Measurements from ENCODE around the gene SURF1.
A peak's percentile ranks its signal among the peaks of the same experiment; 100 is the strongest.
"Not testable (repeated sequence)": the region's sequence is repeated elsewhere in the genome, so short reads cannot be mapped to it uniquely, and the experiment has no call there.

The SURF1 gene, protein sequence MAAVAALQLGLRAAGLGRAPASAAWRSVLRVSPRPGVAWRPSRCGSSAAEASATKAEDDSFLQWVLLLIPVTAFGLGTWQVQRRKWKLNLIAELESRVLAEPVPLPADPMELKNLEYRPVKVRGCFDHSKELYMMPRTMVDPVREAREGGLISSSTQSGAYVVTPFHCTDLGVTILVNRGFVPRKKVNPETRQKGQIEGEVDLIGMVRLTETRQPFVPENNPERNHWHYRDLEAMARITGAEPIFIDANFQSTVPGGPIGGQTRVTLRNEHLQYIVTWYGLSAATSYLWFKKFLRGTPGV

DNA sequence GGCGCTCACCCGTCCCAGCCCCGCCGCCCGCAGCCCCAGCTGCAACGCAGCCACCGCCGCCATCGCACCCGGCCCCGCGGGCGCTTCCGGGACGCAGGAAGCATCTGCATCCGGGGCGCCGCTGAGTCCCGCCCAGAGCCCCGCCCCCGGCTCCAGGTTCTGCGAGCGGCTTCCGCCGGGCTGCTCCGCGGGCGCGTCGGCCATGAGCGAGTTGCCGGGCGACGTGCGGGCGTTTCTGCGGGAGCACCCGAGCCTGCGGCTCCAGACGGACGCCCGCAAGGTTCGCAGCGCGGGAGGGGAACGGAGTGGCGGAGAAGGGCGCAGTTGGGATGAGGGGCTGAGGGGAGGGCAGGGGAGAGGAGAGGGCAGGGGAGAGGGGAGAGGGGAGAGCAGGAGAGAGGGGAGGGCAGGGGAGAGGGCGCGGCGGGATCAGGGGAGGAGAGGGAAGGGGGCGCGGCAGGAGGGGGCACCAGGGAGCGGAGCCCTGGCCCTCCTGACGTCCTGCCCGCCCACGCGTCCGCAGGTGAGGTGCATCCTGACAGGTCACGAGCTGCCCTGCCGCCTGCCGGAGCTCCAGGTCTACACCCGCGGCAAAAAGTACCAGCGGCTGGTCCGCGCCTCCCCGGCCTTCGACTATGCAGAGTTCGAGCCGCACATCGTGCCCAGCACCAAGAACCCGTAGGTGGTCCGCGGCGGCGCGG, at the start of gene SURF1, which contains the start of gene SURF2:
Gene SURF1, minus strand, starts transcription at position 97 of the 701 bp plus-strand sequence. Its CDS starts 34 bp downstream, at position 63.
Gene SURF2, plus strand, starts transcription at position 160 of the 701 bp plus-strand sequence. Its CDS starts 43 bp downstream, at position 203.
- peak; percentile 57 to 76 for DNase-seq

DNA sequence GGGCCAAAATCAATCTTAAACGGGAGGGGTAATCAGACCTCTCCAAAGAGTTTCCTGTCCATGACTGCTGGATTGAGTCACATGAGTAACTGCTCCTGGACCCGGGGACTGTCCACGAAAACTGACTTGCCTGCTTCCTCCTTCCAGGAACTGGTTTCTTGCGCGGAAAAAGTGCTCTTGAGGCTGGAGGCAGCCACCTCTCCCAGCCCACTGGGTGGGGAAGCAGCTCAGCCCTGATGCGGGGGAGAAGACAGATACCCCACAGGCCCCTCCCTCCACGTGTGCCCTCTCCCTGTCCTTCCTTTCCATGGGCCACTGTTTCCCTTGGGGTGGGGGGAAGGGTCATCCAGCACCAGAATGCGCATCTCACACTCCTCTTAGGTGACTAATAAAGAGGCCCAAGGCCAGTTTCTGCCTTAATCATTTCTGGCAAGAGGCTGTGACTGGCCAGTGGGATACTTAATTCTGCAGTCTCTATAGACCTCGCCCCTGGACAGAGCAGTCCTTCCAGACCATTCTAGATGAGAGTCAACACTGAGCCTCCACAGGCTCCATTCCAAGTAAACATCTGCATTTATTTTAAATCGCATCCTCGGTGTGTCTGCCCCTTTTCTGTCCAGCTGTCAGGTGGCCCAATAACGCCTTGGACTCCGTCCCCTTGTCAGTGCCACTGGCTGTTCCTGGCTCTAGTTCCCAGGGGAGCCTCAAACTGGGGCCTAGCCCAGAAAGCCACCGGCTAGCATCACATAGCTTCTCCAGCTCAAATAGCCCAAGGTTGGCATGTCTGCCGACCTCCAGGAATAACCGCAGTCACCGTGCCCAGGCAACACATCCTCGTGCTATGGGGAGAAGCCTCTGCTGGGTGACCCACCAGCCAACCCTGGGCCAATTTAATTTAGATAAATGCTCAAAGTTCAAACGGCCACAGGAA, 49.5 kb upstream of the SURF1 start:
- no peak for DNase-seq

DNA sequence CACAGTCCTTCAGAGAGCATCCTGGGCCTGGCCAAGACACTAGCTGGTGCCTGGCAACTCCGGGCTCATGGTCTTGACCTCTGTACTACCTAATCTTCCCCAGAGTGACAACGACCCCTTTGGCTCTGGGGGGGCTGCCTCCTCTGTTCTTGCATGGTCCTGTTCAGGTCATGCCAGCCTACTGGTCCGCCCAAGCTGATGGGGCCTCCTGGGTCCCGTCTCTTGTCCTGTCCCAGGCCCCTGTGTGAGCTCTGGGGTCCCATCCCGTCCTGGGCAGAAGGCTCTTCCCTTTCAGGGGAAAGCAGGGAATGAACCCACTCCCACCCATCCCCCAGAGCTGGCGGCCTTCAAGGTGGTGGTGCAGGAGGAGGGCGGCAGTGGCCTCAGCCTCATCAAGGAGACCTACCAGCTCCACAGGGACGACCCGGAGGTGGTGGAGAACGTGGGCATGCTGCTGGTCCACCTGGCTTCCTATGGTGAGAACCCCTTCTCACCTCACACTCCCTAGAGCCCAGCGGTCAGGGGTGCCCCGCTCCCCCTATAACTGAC, 48.2 kb upstream of the SURF1 start:
- DNase-seq: no peak

DNA sequence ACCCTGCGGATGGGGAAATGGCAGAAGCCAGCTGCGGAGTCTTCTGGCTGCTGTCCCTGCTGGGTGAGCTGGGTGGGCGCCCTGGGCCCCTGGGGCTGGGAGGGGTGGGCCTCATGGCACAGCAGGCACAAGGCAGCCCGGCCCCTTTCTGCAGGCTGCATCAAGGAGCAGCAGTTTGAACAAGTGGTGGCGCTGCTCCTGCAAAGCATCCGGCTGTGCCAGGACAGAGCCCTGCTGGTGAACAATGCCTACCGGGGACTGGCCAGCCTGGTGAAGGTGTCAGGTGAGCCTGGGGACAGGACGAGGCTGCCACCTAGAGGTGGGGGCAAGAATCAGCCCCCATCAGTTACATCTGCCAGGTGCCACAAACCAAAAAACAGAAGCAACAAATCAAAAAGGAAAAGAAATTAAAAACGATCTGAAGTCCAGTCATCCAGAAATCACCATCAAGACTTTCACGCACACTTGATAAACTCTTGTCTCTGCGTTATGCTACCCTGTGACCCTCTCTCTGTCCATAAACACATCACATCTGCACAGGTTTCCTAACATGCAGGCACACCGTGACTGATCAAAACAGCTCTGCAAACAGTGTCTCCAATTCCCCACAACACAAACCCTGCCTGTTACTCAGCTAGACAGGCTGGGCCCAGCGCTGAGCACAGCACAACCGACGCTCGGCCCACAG, 47.6 kb upstream of the SURF1 start:
- DNase-seq: no peak

DNA sequence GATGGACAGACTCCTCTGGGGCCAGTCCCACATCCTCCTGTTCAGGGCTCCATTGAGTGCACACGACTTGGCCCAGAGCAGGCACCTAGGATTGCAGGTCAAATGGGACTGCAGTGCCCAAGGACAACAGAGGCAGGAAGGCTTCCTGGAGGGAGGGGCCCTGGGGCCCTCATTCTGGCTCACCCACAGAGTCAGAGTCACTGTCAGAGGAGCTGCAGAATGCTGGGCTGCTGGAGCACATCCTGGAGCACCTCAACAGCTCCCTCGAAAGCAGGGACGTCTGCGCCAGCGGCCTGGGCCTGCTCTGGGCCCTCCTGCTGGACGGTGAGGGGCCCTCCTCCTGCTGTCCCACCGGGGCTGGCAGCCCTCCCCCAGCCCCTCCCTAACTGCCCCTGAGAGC, 46.4 kb upstream of the SURF1 start:
- no peak for DNase-seq

DNA sequence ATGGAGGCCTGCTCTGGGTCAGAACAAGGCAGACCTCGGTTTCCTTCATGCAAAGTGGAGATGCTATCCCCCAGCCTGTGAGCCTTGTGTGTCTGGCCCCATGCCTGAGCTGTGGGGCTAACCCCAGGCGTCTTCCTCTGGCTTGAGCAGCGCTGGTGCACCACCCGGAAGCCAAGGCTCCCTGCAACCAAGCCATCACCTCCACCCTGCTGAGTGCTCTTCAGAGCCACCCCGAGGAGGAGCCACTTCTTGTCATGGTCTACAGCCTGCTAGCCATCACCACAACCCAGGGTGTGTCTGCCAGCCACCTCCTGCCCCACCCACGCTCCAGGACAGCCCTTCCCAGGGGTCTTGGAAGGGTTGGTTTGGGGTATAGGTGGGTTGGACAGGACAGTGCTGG, 45.3 kb upstream of the SURF1 start:
- DNase-seq: no peak

DNA sequence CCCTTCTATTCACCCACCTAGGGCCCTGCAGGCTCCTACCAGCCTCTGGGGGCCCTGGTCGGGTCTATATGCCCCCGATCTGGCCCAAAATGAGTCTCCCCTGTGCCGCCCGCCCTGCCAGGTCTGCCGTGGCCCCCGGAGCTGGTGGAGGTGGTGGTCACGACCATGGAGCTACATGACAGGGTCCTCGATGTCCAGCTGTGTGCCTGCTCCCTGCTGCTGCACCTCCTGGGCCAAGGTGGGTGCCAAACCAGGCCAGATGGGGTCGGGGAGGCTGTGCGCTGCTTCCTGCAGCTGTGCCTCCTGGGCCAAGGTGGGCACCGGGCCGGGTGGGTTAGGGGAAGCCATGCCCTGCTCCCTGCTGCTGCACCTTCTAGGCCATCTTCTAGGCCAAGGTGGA, 44.0 kb upstream of the SURF1 start:
- DNase-seq: no peak

DNA sequence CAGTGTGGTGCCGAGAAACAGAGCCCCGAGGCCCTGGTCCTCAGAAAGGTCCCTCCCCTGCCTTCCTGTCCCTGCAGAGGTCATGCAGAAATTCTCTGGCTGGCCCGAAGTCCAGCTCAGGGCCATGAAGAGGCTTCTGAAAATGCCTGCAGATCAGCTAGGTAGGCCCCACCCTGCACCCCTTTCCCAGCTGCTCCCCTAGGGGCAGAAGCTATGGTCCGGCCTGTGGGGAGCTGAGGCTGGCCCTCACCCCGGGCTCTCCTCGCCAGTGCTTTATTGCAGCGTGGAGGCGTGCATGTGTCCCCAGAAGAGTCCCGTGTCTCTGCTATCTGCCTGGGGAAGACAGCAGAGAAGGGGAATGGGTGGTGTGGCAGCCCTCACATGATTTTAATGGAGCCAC, 41.6 kb upstream of the SURF1 start:
- DNase-seq: no peak

DNA sequence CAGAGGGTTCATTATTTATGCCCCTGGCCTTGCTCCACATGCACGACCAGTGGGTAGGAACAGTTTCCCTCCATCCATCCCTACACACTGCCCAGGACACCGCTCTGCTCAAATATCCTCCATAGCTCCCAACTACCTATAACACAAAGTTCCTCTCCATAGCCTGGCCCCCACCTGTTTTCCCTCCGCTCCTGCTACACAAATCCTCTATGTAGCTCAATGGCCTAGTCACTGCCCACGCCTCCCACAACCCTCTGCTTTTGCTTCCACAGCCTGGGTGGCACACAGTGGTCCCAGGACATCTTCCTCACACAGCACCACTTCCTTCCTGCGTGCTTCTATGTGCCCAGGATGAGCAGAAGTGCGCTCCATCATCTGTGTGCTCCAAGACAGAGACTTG, 41.1 kb upstream of the SURF1 start:
- no peak for DNase-seq

DNA sequence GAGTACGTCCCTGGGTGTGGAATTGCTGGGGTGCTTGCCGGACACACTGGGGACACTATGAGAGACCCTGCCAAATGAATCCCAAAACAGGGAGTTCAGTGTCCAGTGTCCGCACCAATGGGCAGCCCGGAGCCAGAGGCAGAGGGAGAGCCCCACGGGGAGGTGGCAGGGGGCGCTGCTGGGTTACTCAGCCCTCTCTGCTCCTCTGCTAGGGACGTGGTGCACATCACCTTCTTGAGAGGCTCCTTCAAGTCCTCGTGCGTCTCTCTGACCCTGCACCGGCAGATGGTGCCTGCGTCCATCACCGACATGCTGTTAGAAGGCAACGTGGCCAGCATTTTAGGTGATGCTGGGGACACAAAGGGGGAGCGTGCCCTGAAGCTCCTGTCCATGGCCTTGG, 40.7 kb upstream of the SURF1 start:
- no peak for DNase-seq

DNA sequence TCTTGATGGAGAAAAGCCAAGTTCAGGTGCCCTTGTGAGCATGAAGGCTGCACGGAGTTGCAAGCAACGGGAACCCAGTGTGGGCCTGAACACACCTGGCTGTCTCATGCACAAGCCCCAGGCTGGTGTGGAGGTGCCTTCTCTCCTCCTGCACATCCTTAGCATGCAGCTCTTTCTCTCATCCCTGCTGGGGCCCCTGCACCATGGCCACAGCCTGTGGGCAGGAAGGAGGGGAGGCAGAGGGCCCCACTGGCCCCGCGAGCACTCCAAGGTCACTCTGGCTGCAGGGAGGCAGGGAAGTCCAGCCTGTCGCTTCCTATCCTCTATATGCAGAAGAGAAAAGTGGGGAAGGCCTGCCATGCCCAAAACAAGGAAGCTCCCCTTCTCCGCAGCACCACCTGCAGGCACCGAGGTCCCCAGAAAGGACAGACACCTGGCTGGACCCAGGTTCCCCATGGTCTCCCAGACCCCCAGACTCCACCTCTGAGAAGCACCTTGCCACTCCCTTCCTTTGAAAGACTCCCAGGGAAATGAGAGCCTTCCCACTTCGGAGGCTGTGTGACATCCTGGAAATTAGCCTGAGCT, 38.5 kb upstream of the SURF1 start:
- DNase-seq: no peak

DNA sequence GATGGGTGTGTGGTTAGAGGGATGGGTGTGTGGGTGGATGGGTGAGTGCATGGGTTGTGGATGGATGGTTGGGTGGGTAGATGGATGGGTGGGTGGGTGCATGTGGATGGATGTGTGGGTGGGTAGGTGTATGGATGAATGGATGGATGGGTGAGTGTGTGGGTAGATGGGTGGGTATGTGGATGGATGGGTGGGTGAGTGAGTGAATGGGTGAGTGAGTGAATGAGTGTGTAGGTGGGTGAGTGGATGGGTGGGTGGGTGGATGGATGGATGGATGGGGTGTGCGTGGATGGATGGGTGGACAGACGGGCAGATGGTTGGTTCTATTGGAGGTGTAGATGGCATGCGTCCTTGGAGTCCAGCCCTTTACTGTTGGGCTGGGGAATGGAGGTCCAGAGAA, 37.1 kb upstream of the SURF1 start:
- no peak for DNase-seq

DNA sequence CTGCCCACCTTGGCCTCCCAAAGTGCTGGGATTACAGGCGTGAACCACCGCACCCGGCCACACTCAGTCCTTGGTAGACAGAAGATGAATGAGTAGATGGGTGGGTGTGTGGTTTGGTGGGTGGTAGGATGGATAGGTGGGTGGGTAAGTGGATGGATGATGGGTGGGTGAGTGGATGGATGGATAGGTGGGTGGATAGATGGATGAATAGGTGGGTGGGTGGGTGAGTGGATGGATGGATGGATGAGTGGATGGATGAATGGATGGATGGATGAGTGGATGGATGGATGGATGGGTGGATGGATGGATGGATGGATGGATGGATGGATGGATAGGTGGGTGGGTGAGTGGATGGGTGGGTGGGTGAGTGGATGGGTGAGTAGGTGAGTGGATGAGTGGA, 36.0 kb upstream of the SURF1 start:
- DNase-seq: not testable (repeated sequence)

DNA sequence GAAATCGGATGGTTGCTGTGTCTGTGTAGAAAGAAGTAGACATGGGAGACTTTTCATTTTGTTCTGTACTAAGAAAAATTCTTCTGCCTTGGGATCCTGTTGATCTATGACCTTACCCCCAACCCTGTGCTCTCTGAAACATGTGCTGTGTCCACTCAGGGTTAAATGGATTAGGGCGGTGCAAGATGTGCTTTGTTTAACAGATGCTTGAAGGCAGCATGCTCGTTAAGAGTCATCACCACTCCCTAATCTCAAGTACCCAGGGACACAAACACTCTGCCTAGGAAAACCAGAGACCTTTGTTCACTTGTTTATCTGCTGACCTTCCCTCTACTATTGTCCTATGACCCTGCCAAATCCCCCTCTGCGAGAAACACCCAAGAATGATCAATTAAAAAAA, 35.2 kb upstream of the SURF1 start:
- not testable (repeated sequence) for DNase-seq

DNA sequence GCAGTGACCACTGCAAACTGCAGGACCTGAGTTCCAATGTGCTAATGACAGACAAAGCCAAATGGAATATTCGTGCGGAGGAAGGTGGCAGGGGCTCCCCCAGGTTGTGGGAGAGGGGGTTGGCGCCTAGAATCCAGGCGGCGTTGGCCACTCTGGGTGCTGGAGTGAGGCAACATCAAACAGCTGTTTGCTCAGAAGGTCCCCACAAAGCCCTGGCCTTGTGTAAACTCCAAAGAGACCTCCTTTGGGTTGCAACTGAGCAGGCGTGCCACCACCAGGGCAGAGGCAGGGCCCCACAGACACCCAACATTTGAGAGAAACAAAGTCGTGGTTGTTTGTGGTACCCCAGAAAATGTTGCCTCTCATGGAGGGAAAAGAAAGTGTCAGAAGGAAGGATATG, 34.4 kb upstream of the SURF1 start:
- no peak for DNase-seq

DNA sequence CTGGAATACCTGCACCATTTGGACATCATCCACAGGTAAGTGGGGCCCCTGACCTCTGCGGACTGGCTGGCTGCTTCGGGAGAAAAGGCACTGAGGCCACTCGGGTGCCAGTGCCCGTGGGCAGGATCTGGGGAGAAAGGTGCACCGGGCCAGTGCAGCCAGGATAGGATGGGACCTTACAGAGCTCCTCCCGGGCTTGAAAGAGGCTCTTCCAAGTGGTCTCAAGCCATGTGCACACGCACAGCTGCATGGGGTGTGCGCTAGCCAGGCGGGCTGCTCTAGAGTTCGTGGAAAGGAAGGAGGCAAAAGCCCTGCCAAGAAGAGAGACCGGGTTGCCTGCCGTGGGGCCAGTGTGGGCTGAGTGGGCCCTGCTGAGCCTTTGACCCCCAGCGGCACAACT, 33.3 kb upstream of the SURF1 start:
- no peak for DNase-seq

DNA sequence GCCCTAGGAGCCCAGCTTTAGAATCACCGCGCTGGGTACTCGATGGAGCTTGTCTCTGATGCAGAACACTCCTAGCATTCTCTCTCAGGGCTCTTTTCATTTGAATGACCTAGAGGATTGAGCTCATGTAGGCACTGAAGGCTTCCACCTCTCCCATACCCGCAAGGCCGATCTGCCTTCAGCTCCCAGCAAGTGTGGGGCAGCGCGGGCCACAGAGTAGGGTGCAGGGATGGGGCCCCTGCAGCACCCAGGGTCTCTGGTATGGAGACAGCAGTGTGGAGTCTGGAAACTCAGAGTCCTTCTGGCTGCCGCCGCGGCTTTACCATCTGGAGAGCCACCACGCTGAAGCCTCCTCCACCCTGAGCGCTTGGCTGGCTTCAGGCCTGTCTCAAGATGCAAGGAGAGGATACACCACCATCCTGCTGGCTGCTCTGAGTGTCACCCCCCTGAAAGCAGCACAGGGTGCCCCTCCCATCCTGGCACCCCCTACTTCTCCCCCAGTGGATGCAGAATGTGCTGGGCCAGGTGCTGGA, 32.8 kb upstream of the SURF1 start:
- DNase-seq: no peak

DNA sequence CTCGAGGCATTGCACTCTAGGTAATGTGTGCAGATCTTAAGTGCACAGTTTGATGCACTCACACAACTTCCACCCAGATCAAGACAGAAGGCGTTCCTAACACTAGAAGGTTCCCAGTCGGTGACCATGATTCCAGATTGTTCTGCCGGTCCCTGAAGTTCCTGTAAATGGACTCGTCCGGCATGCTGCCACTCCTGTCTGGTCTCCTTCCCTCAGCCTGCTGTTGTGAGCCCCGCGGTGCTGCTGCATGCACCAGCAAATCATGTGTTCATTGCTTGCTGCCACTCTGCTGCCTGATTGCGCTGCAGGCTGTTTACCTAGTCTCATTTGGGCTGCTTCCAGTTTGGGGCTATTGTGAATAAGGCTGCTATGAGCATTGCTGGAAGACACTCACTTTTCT, 31.4 kb upstream of the SURF1 start:
- DNase-seq: no peak

DNA sequence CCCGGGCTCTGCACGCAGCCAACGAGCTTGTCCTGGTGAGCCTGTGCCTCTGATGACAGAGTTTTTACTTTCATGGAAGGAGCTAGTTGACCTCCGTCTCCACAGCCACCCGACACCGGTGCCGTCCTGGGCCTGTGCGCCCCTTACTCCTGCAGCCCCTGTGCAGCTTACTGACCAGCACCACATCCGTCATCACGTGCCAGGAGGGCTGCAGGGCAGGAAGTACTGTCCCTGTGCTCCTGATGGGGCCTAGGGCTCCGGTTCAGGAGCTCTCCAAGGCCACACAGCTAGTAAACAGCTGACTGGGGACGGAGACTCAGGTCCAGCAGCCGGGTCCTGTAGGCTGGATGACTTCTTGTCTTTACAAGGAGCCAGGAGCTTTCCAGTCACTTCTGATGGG, 30.1 kb upstream of the SURF1 start:
- no peak for DNase-seq

DNA sequence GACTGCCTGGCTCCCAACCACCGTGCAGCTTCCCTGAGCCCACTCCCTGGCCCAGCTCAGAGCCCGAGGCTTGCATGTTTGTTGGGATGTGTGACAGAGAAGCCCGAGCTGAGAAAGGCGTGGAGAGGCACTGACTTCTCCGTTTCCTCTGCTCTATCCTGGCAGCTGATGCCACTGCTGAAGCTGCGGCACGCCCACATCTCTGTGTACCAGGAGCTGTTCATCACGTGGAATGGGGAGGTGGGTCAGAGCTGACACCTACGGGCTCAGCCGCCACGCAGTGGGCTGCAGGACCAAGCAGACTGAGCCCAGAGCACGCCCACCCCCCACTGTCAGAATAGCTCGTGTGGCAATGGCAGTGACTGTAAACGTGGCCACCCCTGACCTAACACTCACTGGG, 29.2 kb upstream of the SURF1 start:
- DNase-seq: no peak

DNA sequence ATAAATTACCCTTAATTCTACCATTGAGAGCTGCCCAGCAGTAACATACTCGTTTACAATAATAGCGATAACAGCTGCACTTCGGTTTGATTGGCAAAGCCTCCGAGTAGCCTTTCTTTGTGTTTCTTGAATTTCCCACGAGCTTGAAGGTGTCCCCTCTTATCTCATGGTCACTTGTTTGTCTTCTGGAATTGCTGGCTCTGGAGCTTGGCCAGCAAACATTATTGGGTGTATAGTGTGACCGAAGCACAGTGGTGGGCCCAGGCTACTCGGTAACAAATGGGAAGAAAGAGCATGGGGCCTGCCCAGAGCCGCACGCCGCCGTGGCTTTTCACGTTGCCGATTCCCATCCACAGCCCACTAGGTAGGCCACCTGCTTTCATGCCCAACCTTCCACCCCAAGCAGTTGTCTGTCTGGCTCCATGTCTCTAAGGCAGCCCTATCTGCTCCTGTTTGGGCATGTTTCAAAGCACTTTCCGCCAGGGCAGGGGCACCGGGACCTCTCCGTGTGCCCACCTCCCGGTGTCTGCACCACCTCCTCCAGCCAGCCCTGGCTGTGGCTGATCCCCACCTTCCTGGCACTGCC, 28.5 kb upstream of the SURF1 start:
- no peak for DNase-seq

DNA sequence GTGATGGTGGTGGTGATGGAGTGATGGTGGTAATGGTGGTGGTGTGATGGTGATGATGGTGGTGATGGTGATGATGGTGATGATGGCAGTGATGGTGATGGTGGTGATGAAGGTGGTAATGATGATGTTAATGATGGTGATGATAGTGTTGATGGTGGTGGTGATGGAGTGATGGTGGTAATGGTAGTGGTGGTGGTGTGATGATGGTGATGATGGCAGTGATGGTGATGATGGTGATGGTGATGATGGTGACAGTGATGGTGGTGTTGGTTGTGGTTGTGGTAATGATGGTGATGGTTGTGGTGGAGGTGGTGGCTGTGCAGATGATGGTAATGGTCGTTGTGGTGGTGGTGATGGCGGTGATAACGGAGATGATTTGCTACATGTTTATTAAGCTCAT, 27.2 kb upstream of the SURF1 start:
- DNase-seq: no peak

Data from NCI-H1930 (cell line).